HG02885 (cell line): Measurements from ENCODE around the gene SERPINE2.
"Not testable (repeated sequence)": the region's sequence is repeated elsewhere in the genome, so short reads cannot be mapped to it uniquely, and the experiment has no call there.

Source experiments
- ATAC-seq: cut with Tn5 transposase; IDR thresholded peaks from one replicate; pipeline ENCODE4 v1.9.1; 2021; ENCODE audit warnings: mild to moderate bottlenecking; ENCODE audit not compliant: unreplicated experiment, poor library complexity

Gene SERPINE2

DNA sequence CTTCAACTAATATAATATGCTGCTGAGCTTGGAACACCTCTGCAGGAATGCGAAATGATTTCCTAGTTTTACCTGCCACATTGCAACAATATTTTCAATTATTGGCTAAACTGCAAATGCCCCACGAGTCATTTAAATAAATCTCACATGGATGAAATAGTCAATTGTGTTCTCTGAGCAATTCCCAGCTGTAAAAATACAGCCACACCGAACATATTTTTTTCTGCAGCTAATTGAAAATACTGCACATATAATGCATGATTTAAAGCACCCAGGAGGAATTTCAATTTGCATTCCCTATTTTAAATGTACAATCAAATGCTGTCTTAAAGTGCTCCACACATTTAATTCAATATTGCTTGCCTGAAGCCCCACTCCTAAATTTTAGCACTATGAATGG lies 18.6 kb downstream of the SERPINE2 start:
- no peak for ATAC-seq

DNA sequence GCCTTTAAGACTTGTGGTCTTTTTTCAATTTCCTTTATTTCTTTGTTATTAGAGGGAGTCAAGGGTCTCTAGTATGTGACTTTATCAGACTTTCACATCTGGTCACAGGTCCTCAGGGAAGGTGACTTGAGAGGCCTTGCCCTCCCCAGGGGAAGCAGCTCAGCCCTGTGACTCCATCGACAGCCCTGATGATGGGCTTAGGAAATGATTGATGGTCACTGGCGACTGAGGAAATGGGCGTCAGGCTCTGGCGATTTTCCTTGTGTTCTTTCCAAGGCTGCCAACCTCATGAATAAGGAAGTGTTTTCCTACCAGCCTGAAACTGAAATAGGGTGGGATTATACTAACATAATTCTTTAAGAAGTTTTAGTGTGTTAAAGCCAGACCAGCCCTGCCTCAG lies 21.1 kb downstream of the SERPINE2 start:
- ATAC-seq = no peak

DNA sequence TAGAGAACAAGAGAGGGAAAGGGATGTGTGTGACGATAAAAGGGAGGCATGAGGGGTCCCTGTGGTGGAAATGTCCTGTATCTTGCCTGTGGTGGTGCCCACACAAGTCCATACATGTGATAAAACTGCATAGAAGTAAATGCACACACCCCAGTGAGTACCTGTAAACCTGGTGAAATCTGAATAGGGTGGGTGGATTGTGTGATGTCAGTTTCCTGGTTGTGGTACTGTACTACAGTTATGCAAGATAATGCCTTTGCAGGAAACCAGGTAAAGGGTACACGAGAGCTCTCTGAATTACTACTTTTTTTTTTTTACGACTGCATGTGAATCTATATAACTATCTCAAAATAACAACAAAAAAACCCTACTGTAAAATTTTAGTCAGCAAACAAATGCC lies 22.1 kb downstream of the SERPINE2 start:
- no peak for ATAC-seq

DNA sequence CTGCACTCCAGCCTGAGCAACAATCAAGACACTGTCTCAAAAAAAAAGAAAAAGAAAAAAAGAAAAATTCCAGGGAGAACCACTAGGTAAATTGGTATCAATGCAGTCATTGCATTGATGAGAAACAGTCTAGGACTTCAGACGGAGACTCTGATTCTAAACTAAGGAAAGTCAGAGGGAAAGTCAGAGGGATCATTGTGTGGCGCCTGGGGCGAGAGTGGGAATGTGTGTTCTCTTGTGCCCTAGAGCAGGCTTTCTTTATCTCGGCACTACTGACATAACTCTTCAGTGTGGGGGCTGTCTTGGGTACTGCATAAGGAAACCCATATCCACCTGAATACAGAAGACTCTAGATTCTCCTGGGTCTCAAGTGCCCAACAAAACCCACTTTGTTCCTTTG lies 24.8 kb downstream of the SERPINE2 start:
- no peak for ATAC-seq

DNA sequence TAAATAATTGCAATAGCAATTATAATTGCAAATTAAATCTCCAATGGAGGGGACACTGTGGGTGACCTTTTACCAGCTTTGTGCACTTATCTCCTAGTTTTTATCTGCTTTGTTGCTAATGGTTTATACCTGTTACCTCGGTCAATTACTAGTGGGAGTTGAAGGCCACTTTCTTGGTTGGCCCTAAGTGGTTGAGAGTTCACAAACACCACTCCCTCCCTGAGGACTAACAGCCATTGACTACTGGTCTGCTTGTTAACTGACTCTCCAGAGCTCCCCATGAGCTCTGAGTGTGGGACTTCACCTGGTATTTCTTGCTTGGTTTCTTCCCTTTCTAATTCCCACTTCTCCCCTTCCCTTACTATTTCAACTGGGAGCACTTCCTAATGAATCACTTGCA lies 27.2 kb downstream of the SERPINE2 start:
- no peak for ATAC-seq

DNA sequence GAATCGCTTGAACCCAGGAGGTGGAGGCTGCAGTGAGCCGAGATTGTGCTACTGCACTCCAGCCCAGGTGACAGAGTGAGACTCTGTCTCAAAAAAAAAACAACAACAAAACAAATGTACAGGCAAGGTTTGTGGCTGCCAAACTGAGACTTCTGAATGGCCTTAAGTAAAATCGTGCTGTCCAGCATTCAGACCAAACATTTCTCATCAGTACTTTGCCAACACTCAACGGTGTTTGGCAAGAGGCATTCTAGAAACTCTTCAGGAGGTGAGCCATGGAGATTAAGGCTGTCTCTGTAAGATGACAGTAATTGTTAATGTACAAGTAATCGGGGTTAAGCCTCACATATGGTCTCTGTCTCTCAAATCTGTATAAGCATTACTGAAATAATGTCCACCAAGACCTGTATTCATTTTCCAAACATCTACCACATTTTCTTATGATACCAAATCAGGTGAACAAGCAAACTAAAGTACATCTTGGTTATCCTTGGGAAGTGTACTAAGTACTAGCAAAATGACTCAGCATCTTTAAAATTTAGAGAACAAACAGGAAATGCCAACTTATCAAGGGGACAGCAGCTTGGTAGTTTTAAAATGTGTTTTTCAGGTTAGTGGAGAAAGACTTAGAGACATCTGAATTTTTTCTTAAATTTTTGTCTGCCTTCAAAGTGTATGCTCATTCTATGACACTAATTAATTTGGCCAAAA lies 29.3 kb downstream of the SERPINE2 start:
- no peak for ATAC-seq

DNA sequence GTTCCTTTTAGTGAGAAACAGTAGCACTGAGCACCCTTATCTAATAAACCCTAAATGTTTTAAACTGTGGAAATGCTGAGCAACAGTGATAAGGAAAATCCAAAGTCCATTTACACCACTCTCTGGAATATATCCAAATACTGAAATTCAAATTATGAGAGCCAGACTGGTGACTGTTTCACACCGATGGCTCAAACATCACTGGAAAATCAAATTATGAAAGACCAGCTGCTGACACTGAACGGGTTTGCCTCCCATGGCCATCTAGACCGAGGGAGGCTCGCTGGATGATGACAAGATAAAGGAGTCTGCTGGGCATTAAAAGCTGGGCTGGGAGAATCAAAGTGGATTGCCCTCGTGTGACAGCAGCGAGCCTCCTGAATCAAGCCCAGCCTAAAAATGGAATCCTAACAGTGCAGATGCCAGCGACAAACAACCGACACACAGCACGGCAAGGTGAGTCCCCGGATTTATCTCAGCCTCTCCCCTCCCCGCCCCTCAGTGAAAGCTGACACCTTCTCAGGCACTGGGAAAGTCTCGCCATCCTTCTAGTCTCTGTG lies 30.3 kb downstream of the SERPINE2 start:
- no peak for ATAC-seq

DNA sequence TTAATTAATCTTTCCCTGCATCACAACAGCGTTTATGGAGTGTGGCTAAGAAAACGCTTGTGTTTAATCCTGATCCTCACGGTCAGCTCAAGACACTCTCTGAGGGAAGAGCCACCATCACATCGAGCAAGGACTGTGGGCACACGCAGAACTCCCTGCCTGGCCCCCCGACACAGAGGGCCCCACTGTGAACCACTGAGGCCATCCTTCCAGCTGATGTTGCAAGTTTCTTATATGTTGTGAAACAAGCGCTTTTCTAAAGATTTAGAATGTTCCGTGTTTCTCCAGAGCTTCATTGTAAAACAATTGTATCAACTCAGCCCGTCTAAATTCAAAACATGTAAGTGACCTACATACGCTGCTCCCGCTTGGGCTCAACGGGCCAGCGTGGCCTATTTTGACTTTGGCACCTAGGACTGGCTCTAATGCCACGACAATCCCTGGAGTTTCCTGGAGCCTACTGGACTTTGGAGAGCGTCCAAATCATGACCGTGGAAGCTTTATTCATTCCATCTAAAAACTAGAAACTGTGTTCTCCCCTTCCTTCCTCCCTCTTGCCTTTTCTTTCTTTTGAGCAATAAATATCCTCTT lies 34.9 kb downstream of the SERPINE2 start:
- no peak for ATAC-seq

DNA sequence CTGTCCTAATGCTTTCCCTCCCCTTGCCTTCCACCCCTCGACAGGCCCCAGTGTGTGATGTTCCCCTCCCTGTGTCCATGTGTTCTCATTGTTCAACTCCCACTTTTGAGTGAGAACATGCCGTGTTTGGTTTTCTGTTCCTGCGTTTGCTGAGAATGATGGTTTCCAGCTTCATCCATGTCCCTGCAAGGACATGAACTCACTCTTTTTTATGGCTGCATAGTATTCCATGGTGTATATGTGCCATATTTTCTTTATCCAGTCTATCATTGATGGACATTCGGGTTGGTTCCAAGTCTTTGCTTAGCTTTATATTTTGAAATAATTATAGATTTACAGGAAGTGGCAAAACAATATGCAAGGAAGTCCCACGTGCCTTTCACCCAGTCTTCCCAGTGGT lies 38.4 kb downstream of the SERPINE2 start:
- ATAC-seq = not testable (repeated sequence)

DNA sequence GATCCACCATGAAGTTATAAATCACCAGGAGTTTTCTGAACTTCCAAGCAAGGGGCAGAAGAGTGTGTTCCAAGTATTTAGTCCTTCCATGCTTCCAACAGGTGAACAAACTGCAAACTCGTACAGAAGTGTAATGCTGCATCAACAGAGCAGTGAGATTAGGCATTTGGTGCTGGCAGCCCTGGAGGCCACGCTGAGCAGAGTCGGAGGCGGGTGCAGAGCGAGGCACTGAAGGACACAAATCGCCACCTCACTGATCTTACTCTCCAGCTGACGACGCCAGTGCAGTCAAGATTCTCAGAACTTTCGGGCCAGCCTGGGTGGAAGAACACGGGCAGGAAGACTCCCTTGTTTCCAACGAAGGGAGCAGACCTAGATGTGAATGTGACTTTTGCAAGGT lies 39.2 kb downstream of the SERPINE2 start:
- ATAC-seq = no peak

DNA sequence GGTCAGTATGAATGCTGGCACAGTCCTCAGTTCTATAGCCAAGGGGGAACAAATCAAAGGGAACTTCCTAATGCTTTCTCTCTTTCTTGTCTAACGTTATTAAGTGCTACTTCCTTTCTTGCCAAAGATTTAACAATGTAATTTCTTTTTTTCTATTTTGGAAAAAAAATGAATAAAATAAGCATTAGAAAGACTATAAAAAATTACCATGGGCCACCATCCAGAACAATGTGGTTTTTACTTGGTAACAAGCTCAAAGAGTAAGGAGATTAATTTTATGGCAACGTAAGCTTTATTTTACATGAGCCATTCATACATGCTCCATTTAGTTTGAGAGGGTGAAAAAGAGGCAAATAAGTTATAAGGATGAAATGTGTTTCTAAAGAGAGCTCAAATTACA lies 40.1 kb downstream of the SERPINE2 start:
- no peak for ATAC-seq

DNA sequence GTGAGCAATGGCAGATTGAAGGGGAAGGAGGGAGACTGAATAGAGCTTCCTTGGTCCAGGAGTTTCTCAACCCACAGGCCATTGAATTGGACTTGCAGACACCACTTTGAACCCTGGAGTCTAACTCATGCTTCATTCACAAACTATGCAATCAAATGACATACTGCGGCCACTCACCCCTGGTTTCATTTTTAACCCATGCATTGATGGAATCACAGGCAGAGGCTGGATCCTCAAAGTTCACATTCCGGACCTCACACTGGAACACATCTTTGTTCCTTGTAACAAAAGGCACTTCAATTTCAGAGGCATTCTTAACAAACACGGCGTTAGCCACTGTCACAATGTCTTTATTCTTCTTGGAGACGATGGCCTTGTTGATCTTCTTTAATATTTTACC lies 41.1 kb downstream of the SERPINE2 start:
- ATAC-seq = no peak

DNA sequence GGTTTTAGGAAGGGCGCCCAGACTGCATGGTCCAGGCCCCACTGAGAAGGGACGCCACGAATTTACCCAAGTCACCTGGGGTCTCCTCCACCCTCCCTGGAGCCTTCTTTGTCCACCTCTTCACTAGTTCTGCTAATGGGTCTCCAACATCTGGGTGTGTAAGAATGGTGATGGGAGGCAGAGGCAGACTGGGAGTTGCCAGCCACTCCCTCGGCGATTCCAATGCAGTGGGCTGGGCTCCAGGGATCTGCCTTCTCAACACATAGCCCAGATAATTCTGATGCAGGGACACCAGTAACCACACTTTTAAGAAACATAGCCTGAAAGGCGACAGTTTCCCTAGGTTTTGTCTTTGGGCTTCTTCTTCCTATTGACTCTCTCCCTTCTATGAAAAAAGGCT lies 42.7 kb downstream of the SERPINE2 start:
- ATAC-seq = no peak

DNA sequence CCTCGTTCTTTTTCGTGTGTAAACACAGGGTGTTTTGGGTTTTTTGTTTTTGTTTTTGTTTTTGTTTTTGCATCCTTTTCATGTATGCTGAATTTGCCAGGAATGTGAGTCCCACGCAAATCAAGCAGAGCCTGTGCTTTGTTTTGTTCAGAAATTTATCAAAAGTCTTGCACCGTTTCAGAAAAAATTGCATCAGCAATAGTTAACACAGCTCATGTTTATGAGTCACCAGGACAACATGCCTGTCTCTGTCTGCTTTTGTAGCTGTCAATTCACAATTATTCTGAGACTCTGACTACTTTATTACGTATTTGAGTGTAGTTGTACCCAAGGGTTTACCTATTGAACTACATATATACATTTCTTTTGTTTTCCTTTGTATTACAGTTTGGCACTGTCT lies 43.5 kb downstream of the SERPINE2 start:
- ATAC-seq = no peak

DNA sequence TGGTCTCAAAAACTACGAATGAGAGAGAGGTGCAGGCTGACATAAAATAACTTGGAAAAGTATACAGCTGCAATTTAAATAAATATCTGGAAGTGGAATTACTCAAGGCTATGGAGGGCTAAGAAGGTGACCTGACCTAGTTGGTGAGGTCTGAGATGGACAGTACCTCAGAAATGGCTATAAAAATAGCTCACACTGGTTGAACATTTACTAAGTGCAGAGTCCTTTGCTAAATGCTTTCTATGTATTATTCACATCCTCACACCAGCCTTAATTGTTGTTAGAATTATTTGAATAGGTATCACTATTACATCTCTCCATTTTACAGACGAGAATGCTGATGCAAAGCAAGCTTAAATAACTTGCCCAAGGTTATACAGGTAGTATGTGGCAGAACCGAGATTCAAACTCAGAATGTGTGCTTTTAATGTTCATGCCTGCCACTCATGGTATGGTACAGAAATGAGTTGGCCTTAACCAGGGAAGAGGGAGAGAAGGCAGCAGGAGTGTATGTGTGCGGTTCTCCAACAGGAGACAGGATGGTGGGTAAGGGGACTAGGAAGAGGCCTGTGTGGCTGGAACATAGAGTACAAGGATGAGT lies 44.4 kb downstream of the SERPINE2 start:
- ATAC-seq = no peak

DNA sequence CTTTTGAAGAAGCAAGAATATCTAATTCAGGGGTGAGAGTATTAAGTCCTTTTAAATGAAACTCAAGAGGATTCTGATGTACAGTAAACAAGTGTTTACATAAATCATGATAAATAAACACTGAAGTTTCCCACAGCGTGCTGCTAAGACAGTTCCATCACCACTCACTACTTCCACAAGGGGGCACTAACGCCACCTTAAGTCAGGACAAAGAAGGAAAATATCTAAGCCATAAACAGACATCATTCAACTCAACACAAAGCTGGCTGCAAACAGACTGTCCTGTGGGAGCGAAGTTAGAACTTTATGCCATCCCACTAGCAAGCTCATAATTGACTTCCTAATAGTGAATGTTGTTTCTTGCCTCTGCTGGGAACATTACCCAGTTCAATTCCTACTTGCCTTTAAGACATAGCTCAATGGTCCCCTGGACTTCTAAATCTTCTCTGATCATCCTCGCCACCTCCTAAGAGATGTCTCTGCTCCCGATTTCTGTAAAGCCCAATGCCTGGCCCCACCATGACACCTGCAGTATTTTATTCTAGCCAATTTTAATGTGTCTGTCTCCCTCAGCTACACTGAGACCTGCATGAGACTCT lies 45.4 kb downstream of the SERPINE2 start:
- peak; percentile 74 for ATAC-seq

DNA sequence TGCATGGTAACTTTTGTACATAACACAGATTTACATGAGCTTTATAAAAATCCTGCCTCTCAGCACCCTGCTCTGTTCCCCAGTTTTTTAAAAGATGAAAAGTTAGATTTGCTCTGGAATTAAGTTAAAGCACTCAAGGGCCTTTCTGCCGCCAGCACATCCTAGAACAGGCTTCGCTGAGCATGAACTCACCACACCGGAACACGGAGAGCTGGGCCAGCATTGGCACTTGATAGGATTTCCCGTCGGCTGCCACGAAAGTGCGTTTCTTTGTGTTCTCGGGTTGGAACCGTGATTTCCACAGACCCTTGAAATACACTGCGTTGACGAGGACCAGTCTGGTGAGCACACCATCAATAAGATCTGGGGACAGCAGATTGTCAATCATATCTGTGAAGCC lies 47.5 kb downstream of the SERPINE2 start:
- no peak for ATAC-seq

DNA sequence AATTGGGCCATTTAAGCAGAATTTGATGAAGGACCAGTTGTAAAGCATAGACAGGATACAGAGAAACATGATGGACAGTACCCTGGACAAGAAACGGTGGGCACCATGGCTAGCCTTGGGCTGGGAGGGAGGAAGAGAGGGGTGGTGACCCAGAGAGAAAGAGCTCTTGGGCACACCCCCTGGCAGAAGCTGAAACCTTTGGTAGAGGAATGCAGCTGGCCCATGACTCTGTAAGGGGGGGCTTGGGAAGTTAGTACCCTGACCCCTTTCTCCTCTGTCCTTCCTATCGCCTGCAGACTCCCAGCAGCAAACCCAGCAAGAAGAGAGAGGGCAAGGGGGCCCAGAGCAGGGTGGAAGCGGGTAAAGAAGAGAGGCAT lies 49.2 kb downstream of the SERPINE2 start:
- no peak for ATAC-seq

DNA sequence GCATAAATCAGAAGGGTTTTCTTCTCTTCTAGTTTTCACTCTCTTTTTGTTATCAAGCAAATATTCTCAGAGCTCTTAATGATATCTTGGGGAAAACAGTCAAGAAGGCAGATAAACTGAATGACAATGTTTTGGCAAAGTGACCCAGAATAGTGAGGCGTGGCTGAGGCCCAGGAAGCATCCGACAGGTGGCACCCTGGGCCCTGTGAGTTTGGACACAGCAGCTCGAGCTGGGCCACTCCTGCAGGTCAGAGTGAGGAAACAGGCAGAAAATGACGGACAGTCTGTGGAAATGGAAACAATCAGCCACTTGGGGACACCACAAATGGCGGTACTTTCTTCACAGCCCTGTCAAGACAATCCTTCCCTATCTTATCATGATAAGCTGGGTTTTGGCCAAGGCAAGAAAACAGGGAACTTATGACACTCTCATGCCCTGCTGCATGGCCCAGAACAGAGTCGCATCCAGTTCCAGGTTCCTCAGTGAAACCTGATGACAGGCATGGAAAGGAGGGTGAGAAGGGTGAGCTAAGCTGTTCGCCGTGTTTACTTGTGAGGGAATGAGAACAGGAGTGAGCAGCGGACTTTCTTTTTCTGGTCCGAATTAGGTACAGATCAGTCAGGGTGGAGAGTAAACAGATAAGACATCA lies 49.8 kb downstream of the SERPINE2 start:
- peak; percentile 56 for ATAC-seq

DNA sequence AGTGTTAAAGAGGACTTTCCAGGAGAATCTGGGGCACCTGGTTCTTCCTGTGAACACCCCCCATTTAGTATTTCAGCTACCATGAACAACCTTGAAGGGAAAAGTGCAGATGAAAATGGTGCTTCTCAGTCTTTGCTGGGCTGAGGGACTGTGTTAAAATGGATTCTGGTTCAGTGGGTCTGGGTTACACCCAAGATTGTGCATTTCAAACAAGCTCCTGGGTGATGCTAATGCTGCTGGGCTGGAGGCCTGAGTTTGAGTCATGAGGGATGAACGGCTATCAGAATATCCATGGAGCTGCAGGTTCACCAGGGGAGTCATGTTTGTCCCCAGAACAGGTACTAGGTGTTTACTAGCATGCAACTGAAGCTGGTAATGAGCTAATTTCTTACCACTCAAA lies 57.8 kb downstream of the SERPINE2 start:
- no peak for ATAC-seq

DNA sequence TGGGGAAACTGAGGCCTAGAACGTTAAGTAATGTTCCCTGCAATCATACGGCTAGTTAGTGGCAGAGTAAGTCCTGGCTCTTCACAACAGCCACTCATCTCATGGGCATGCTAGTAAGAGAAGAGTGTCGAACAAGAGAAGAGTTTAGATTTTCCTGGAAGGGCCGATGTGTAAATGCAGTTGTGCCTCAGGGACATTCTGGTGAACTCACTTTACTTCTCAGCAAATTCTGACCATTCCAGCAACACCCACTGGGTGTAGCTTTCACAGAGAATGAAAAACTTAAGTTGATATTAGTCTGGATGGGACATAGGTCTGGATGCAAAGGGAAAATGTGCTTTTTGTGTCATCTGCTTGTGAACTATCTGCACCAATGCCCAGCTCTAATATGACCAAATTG lies 58.3 kb downstream of the SERPINE2 start:
- ATAC-seq = no peak
